Mucosa of stomach (tissue), 1 donor: Measurements from ENCODE around the gene NUP98.

Experiments used
- H3K27me3 ChIP-seq: one replicate; pipeline ENCODE4 v1.7.0; 2013; ENCODE audit warnings: mild to moderate bottlenecking, low read length; ENCODE audit not compliant: control insufficient read depth, insufficient read depth
- H3K36me3 ChIP-seq: one replicate; pipeline ENCODE4 v1.7.0; 2013; ENCODE audit warnings: low read length; ENCODE audit not compliant: control insufficient read depth, insufficient read depth
- H3K4me1 ChIP-seq: one replicate; pipeline ENCODE4 v1.7.0; 2013; ENCODE audit warnings: mild to moderate bottlenecking, low read length; ENCODE audit not compliant: control insufficient read depth, insufficient read depth
- H3K4me3 ChIP-seq: one replicate; pipeline ENCODE4 v1.7.0; 2013; ENCODE audit warnings: low read length
- H3K9ac ChIP-seq: one replicate; pipeline ENCODE4 v1.7.0; 2013; ENCODE audit warnings: mild to moderate bottlenecking, low read length, moderate library complexity
- H3K9me3 ChIP-seq: one replicate; pipeline ENCODE4 v1.7.0; 2013; ENCODE audit warnings: mild to moderate bottlenecking, low read length, moderate library complexity; ENCODE audit not compliant: control insufficient read depth
- donor health status: Pancreatic carcinoma.

NUP98 gene

DNA sequence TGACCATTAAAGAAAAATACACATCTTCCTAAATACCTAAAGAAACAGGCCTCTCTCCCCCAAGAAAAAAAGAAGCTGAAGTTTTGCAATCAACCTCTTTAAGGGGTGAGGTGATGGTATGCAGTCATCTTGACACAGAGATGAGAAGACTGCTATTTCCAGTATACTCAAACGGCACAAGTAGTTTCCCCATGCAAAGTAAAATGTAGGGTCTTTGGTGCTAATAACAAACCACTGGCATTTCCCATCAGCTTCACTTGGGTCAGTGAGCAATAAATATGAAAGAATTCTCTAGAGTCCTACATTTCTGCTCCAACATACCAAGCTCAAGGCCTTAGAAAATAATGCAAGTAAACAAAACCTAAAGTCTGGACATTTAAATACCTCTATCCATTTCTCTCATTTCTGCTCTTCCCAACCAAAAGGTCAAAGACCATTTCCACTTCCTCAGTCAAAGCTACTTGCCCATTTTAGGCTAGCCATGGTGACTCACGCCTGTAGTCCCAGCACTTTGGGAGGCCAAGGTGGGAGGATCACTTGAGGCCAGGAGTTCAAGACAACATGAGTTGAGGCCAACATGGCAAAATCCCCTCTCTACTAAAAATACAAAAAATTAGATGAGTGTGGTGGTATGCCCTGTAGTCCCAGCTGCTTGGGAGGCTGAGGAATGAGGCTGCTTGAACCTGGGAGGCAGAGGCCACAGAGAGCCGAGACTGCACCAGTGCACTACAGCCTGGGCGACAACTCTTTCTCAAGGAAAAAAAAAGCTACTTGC lies 86.7 kb downstream of the NUP98 start:
- H3K4me1 ChIP-seq: no peaks in the 10 kb centered on the region
- H3K9ac ChIP-seq: no peak overlapping the region
- no peaks in the 10 kb centered on the region for H3K27me3 ChIP-seq
- H3K36me3 ChIP-seq: peaks cover 7% of the 10 kb centered on the region
- no peak overlapping the region for H3K4me3 ChIP-seq
- no peaks in the 10 kb centered on the region for H3K9me3 ChIP-seq

DNA sequence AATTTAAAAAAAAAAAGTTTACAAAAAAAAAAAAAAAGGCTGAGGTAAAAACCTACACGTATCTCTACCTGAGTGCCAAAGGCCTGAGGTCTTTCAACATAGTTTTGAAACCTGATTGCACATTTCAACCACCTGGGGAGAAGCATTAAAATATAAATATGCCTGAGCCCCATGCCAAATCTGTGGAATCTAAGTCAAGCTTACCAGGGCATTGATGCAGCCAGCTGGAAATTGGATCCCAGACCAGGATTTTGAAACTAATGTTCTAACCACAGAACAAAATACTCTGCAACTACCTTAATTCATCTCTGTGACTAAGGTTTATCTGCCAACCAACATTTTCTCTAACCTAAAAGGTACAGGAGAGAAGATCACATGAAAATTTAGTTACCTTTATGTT lies 87.4 kb downstream of the NUP98 start:
- Histone ChIP-seq H3K4me3 (no peak overlapping the region), H3K9ac (no peak overlapping the region), H3K4me1 (no peaks in the 10 kb centered on the region), H3K36me3 (peaks cover 7% of the 10 kb centered on the region), H3K27me3 (no peaks in the 10 kb centered on the region), H3K9me3 (no peaks in the 10 kb centered on the region)

DNA sequence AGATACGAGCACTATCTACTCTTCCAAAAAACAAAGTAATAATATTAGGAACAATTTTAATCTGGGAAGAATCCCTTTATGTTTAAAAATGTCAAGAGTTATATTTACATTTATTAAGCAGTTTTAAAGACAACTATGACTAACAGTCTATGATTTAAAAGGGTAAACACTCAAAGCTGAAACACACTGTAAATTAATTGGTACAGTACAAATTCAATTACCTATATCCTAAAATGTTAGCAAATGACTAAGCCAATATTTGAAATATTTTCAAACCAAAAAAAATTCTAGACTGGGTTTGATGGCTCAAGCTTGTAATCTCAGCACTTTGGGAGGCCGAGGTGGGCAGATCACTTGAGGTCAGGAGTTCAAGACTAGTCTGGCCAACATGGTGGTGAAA lies 90.2 kb downstream of the NUP98 start:
- Histone ChIP-seq H3K4me3 (no peak overlapping the region), H3K4me1 (no peaks in the 10 kb centered on the region), H3K9me3 (no peaks in the 10 kb centered on the region), H3K27me3 (no peaks in the 10 kb centered on the region), H3K9ac (no peak overlapping the region), H3K36me3 (no peaks in the 10 kb centered on the region)

DNA sequence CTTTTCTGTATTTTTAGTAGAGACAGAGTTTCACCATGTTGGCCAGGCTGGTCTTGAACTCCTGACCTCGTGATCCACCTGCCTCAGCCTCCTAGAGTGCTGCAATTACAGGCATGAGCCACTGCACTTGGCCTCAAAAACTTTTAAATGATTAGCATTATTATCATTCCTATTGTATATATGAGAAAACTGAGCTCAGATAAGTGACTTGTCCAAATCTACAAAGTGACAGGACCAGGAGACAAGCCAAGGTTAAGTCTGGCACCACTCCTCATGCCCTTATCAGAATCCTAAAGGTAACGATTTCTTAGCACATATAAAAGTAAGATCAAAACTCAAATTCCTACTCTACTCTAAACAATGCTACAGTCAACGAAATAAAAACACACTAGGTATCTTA lies 94.0 kb downstream of the NUP98 start:
- Histone ChIP-seq H3K9ac (no peak overlapping the region), H3K9me3 (no peaks in the 10 kb centered on the region), H3K4me1 (no peaks in the 10 kb centered on the region), H3K27me3 (no peaks in the 10 kb centered on the region), H3K36me3 (no peaks in the 10 kb centered on the region), H3K4me3 (no peak overlapping the region)

DNA sequence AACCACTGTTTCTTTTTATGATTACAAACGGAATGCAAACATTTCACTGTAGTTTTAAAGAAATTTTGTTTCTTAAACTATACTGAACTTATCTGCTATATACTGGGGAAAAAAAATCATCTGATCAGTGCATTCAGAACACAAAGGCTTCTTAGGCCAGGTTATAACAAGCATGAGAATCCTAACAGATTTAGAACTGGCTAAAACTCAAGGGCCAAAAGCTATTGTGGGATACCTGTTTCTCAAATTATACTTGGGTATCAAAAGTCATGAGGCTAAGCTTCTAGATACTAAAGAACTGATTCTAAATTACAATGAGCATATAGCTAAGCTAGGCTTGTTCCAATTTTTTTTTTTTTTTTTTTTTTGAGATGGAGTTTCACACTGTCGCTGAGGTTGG lies 96.4 kb downstream of the NUP98 start:
- Histone ChIP-seq H3K4me1 (no peaks in the 10 kb centered on the region), H3K27me3 (no peaks in the 10 kb centered on the region), H3K9ac (no peak overlapping the region), H3K36me3 (no peaks in the 10 kb centered on the region), H3K9me3 (no peaks in the 10 kb centered on the region), H3K4me3 (no peak overlapping the region)

DNA sequence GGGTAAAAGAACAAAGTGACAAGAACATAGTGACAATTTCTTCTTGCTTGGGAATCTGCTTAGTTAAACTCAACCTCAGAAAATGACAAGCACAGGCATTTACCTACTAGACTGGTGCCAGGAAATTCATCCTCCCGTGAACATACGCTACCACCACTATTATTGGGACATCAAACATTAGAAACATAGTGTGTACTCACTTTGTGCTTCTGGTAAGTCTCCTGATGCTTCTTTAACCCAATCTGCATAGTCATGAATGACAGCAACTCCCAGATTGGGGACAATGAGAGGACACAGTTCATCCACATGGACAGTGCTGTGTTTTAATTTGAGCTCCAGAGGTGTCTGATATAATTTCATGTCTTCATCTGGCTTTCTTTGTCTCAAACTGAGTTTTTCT lies 96.9 kb downstream of the NUP98 start:
- Histone ChIP-seq H3K9ac (no peak overlapping the region), H3K36me3 (peaks cover 4% of the 10 kb centered on the region), H3K27me3 (no peaks in the 10 kb centered on the region), H3K4me1 (no peaks in the 10 kb centered on the region), H3K4me3 (no peak overlapping the region), H3K9me3 (no peaks in the 10 kb centered on the region)

DNA sequence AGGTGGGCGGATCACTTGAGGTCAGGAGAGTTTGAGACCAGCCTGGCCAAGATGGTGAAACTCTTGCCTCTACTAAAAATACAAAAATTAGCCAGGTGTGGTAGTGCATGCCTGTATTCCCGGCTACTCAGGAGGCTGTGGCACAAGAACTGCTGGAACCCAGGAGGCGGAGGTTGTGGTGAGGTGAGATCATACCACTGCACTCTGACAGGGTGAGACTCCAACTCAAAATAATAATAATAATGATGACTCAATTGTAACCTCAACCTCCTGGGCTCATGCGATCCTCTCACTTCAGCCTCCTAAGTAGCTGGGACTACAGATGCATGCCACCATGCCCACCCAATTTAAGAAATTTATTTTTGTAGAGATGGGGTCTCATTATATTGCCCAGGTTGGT lies 110.6 kb downstream of the NUP98 start:
- H3K9ac ChIP-seq: no peak overlapping the region
- H3K4me3 ChIP-seq: no peak overlapping the region
- no peaks in the 10 kb centered on the region for H3K9me3 ChIP-seq
- no peaks in the 10 kb centered on the region for H3K27me3 ChIP-seq
- H3K4me1 ChIP-seq: no peaks in the 10 kb centered on the region
- peaks cover 3% of the 10 kb centered on the region for H3K36me3 ChIP-seq

DNA sequence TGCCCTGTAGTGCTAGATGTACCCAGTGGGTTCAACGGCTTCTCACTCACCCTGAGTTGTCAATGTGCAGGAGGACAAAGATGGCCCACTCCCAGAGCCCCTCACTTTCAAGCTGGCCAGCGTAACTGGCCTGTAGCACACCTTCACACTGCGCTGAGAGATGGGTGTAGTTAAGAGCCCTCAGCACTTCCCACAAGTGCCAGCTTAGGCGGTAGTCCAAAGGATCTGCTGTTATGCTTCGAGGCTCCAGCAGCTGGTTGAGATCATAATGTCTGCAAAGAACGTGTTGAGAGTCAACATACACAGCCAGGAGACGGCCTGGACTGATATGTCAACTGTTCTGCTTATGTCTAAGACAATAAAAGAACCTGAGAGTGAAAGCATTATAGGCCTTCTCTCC lies 111.4 kb downstream of the NUP98 start:
- H3K27me3 ChIP-seq: no peaks in the 10 kb centered on the region
- peaks cover 3% of the 10 kb centered on the region for H3K36me3 ChIP-seq
- no peak overlapping the region for H3K4me3 ChIP-seq
- no peaks in the 10 kb centered on the region for H3K9me3 ChIP-seq
- H3K4me1 ChIP-seq: no peaks in the 10 kb centered on the region
- no peak overlapping the region for H3K9ac ChIP-seq

DNA sequence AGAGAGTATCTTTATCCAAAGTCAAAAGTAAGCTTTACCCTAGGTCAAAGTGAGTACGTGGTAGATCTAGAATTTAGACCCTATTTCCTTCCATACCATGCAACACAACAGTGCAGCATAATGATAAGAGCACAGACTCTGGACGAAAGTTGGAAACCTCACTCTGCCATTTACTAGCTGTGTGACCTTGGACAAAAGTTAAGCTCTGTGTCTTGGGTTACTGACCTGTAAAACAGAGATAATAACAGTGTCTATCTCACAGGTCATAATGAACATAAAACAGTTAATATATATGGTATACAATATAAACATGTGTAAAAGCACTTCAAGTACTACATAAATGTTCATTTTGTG lies 112.6 kb downstream of the NUP98 start:
- Histone ChIP-seq H3K9ac (no peak overlapping the region), H3K27me3 (no peaks in the 10 kb centered on the region), H3K36me3 (peaks cover 7% of the 10 kb centered on the region)

DNA sequence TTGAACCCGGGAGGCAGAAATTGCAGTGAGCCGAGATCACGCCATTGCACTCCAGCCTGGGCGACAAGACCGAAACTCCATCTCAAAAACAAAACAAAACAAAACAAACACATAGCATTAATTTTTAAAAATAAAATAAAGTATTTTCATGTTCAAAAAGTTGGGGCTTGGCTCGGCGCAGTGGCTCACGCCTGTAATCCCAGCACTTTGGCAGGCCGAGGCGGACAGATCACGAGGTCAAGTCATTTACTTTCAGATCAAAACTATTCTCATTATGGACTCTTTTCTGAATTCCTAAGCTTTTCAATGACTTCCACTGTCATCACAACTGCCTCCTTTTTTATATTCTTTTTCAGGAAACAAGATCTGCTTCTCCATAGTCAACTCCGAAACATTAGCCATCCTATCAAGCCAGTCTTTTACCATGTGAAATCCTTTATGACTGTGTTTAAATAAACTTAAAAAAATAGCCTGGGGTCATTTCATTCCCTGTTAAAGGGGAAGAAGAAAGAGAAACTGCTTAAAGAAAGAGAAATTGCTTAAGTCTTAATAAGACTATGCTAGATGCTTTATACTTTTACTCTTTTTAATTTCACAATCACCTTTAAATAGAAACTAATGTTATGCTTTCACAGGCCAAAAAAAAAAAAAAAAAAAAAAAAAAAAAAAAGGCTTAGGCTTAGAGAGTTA lies 113.1 kb downstream of the NUP98 start:
- H3K9ac ChIP-seq: no peak overlapping the region
- H3K9me3 ChIP-seq: no peaks in the 10 kb centered on the region
- H3K27me3 ChIP-seq: no peaks in the 10 kb centered on the region
- no peak overlapping the region for H3K4me3 ChIP-seq
- peaks cover 10% of the 10 kb centered on the region for H3K36me3 ChIP-seq
- H3K4me1 ChIP-seq: no peaks in the 10 kb centered on the region

More for the DNA sequence above, 112.6 kb downstream of the NUP98 start:
- Histone ChIP-seq H3K4me1 (no peaks in the 10 kb centered on the region), H3K4me3 (no peak overlapping the region), H3K9me3 (no peaks in the 10 kb centered on the region)

DNA sequence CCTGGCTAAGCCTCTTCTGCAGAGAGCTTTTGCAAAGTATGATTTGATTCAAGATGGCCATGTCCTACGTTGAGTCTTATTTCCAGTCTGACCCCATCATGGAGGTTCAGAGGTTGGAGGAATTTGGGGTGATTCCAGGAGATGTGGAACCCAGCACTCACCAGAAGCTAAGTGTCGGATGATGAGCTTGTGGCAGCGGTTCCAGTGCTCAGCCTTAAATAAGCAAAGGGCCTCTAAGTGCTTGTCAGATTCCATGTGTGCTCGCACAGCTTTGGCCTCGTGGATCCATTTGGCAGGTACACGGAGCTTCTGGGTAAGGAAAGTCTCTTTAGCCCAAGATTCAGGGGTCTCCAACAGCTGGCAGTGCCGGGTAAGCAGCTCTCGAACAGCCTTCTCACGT lies 114.3 kb downstream of the NUP98 start:
- Histone ChIP-seq H3K27me3 (no peaks in the 10 kb centered on the region), H3K9ac (no peak overlapping the region), H3K9me3 (no peaks in the 10 kb centered on the region), H3K4me1 (no peaks in the 10 kb centered on the region), H3K36me3 (peaks cover 18% of the 10 kb centered on the region), H3K4me3 (no peak overlapping the region)

DNA sequence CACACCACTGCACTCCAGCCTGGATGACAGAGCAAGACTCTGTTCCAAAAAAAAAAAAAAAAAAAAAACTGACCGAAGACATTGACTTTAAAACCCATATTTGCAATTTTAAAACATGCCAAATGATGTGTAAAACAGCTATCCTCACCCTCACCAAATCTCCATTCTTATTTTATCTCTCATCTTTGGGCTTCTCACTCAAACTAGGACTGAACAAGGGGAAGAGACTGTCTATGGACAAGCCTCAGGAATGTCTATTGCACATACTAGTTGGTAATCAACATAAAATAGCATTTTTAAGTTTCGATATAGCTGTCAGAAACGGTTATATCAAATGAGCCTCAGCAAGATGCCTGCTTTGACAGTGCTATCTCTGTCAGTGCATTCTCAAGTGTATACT lies 118.3 kb downstream of the NUP98 start:
- Histone ChIP-seq H3K4me1 (no peaks in the 10 kb centered on the region), H3K9me3 (no peaks in the 10 kb centered on the region), H3K36me3 (peaks cover 34% of the 10 kb centered on the region), H3K4me3 (no peak overlapping the region), H3K27me3 (no peaks in the 10 kb centered on the region), H3K9ac (no peak overlapping the region)
